Stimulated activated CD4-positive, alpha-beta T cell treated with anti-CD3 and anti-CD28 coated beads, Interleukin-2, amount 100 ng/mL, for 24 hours (primary cell): ENCODE data around the gene EPS8L1.

ENCODE experiments used
- DNase-seq, 2 donors: peaks; one replicate each; pipeline ENCODE4 v3.0.0-alpha.2; 2020

Gene EPS8L1

DNA sequence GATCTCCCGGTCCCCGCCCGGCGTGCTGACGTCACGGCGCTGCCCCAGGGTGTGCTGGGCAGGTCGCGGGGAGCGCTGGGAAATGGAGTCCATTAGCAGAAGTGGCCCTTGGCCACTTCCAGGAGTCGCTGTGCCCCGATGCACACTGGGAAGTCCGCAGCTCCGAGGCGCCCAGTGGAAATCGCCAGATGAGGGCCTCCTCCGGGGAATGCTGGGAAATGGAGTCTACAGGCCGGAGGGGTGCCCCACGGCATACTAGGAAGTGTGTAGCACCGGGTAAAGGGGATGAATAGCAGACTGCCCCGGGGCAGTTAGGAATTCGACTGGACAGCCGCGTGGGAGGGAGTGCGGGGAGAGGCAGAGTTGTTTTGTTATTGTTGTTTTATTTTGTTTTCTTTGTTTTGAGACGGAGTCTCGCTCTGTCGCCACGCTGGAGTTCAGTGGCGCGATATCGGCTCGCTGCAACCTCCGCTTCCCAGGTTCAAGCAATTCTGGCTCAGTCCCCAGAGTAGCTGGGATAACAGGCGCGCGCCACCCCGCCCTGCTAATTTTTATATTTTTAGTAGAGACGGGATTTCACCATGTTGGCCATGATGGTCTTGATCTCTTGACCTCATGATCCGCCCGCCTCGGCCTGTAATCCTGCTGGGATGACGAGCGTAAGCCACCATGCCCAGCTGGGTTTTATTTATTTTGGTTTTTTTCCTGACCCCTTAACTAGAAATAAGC, 42.2 kb downstream of the EPS8L1 start:
- DNase-seq = peak; percentile 97 to 98

DNA sequence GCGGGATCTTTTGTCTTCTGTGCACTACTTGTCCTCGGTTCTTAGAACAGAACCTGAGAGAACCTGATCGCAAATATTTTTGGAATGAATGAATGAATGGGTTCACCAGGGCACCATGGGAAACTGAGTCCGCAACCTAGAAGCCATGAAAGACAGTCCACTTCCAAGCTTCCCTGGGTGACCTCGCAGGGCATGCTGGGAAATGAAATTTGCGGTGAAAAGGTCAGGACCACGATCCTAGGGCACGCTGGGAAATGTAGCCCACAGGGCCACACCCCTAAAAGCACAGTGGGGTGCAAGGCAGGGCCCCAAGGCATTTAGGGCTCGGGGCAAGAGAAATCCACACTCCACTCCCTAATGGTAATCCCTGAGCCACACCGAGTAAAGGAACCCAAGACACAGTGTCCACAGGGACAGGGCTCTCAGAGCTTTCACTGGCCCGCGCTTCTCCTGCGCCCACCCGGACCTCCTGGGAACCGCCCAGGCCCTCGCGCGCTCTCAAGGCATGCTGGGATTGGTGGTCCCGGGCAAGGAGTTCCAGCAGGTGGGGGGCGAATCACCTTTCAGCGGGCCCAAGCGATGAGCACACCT, 42.8 kb downstream of the EPS8L1 start:
- DNase-seq = peak; percentile 26 to 50

DNA sequence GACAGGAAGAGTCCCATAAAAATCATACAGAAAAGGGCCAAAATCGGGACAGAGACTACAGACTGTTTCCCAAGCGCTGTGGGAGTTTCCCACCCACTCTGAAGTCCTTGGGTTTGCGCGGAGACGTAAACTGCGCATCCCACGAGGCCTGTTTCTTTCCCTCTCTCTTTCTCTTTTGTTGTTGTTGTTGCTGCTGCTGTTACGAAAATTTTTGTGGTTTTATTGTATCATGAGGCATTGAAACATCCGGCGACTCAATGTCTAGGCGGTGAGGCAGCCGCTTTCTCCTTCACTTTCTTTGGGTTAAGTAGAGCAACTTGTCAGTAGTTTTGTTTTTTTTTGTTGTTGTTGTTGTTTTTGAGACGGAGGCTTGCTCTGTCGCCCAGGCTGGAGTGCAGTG, 43.4 kb downstream of the EPS8L1 start:
- no peak for DNase-seq

DNA sequence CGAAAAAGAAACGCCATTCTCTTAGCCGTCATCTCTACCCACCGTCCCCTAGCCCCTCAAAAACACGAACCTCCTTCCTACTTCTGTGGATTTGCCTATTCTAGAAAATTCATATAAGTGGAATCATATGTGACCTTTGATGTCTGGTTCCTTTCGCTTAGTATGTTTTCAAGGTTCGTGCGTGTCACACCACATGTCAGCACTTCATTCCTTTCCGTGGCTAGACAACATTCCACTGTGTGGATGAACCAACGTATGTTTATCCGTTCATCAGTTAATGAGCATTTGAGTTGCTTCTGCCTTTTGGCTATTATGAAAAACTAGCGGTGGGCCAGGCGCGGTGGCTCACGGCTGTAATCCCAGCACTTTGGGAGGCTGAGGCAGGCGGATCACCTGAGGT, 55.8 kb downstream of the EPS8L1 start:
- DNase-seq = no peak

DNA sequence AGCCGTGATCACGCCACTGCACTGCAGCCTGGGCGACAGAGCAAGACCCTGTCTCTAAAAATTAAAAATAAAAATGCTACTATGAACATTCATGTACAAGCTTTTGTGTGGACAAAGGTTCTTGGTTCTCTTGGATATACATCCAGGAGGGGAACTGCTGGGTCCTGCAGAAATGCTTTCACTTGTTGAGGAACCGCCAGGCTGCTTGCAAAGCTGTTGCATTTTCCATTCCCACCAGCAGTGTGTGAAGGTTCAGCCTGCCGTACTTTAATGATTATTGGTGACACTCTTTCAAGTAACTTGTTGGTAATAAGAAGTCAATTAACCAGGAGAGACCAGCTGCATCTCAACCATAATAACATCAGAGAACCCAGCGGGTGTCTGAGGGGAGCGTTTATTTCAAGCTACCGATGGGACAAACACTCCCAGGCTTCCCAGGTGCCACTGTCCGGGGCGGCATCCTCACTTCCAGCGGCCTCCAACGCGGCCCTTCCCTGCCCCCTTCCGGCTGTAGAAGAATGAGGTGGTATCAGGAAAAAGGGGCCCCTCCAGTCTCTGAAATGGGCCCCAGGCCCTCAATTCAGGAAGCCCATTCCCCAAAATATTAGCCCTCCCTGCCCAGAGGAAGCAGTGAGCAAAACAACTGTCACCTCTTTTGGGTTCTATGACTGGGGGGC, 56.9 kb downstream of the EPS8L1 start:
- DNase-seq = no peak

DNA sequence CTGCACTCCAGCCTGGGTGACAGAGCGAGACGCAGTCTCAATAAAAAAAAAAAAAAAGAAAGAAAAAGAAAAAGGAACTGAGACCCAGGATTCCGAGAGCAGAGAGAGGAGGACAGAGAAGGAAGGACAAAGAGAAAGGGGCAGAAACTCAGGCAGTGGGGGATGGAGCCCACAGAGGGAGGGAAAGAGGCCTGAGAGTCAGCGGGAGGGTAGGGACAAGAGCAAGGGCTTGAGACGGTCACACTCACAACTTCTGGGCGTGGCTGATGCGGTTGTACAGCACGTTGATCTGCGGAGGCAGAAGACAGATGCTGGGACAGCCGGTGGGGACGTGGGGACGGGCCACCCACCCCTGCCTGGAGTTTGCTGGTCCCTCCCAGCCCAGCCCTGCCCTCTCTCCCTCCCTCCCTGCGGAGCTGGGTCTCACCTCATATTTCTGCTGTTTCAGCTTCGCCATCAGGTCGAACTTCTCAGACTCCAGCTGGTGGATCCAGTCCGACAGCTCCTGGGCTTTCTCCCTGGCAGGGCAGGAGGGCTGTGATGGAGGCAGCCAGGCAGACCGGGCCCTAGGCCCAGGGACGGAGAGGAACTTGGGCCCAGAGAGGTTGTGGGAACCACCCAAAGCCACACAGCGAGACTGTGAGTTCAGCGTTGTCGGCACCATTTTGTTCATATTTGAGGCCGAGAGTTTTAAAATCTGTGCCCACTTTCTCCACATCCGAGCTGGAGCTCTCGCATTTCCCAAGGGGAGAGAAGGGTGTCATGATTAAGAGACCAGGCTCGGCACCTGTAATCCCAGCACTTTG, 58.2 kb downstream of the EPS8L1 start:
- no peak for DNase-seq

DNA sequence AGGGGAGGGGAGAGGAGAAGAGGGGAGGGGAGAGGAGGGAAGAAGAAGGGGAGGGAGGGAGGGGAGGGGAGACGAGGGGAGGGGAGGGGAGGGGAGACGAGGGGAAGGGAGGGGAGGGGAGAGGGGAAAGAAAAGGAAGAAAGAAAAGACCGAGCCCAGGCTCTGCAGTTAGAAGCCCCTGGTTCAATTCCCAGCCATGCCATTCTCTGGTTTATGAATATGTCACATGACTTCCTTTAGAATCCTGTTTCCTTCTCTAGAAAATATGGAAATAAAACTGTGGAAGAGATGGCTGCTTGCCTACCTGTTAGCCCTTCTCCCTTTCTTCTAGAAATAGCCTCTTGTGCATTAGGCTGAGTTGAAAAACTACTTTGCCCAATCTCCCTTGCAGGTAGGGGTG, 59.1 kb downstream of the EPS8L1 start:
- no peak for DNase-seq

DNA sequence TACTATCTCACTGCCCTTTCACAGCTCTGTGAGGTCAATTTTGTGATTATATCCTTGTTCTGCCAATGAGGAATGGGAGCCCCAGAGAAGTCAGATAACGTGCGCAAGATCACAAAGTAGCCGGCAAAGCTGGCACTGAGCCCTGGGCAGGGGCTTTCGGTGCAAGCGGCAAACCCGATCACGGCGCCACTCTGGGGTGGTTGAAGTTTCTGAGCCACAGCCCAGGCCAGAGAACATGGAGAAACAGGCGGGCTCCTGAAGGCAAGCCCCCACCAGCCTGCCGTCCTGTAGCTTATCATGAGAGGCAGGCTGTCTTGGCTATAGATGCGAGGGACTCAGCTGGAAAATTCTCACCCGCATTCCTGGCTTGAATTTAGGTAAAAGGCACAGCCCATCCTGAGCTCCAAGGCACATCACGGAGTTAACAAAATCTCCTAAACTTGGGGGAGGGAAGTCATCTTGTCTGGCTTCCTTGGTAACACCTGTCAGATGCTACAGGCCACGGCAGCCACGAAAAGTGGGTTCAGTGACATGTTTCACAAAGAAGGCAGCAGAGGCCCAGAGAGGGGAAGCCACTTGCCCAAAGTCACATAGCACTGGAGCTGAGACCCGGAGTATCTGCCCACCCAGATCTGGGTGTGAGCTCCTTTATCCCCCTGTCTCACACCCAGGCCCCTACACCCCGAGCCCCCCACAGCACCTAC, 60.9 kb downstream of the EPS8L1 start:
- no peak for DNase-seq
